ENCODE measurements around the gene BRF1.
A peak's percentile ranks its signal among the peaks of the same experiment; 100 is the strongest.

Gene BRF1

GRCh38 chr14:105180592-105181548 is 119.9 kb downstream of the BRF1 start, which contains the start of gene NUDT14:
TSS of gene NUDT14 (minus strand) at chr14:105181312. CDS start at chr14:105181209, 103 bp downstream.
- Histone ChIP-seq H3K36me3 (ENCODE audit: insufficient read depth, low read depth, low read length) (no peaks in the 10 kb centered on the region), H3K27ac (ENCODE audit: low read length) (no peak within 1 kb of the TSS), H3K9me3 (ENCODE audit: insufficient read depth, low read depth, low read length) (no peaks in the 10 kb centered on the region), H3K27me3 (ENCODE audit: insufficient read depth, low read length) (peaks cover 35% of the 10 kb centered on the region), H3K4me3 (ENCODE audit: low read length) (peak within 1 kb of the TSS; percentile 57), H3K9ac (ENCODE audit: low read depth, low read length) (peak within 1 kb of the TSS; percentile 4; the same call in 1 of the 2 replicates), H3K4me1 (ENCODE audit: insufficient read depth, low read length) (0 out of 2 replicates have a peak, but pooled peaks cover 3% of the 10 kb centered on the region)

GRCh38 chr14:105179191-105179590 is 121.6 kb downstream of the BRF1 start:
- 0 out of 2 replicates have a peak, but pooled peaks cover 3% of the 10 kb centered on the region for H3K4me1 ChIP-seq (ENCODE audit: insufficient read depth, low read length)
- H3K9me3 ChIP-seq (ENCODE audit: insufficient read depth, low read depth, low read length): no peaks in the 10 kb centered on the region
- no peak overlapping the region for H3K27ac ChIP-seq (ENCODE audit: low read length)
- H3K27me3 ChIP-seq (ENCODE audit: insufficient read depth, low read length): peaks cover 32% of the 10 kb centered on the region
- H3K9ac ChIP-seq (ENCODE audit: low read depth, low read length): no peak overlapping the region
- H3K36me3 ChIP-seq (ENCODE audit: insufficient read depth, low read depth, low read length): no peaks in the 10 kb centered on the region
- no peak overlapping the region for H3K4me3 ChIP-seq (ENCODE audit: low read length)

DNA sequence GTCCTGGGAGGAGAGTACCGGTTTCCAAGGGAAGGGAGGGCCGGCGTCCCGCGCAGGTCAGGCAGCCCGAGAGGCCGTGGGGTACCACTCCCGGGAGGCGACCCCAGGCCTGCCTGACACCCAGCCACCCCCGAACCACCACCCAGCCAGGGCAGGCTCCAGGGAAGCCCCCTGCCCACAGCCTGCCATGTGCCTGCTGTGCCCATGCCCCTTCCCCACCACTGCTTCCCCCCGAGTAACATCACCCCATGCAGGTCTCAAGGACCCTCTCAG is 122.0 kb downstream of the BRF1 start:
- H3K4me1 ChIP-seq (ENCODE audit: insufficient read depth, low read length): 0 out of 2 replicates have a peak, but pooled peaks cover 3% of the 10 kb centered on the region

DNA sequence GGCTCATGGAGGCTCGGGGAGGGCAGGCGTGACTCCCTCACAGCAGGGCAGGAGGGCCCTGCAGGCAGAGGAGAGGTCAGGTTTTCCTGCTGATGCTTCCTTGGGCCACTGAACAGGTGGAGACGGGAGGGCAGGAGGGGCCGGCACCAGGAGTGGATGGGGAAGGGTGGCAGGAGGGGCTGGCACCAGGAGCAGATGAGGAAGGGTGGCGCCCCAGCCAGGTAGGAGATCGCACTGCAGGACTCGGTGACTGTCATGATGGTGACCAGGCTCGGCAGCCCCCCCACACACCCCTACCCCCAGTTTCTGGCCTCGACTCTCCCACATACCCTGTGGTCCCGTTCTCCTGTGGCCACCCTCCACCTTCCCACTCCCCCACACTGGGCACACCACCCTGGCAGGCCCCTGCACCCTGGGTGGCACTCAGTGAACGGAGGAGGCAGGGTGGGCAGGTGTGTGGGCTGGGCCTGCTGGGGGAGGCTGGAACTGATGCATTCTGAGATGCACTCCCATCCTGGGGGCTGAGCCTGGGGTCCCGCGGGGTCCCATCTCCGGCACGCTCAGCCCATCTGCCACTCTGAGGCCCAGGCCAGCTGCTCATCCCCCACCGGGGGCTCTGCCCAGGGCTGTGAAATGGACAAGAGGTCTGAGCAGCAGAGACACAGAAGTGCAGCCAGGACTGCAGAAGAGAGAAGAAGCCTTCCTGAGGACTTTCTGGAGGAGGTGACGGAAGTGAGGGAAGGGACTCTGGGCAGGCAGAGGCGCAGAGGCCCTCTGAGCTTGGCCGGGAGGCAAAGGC is 122.5 kb downstream of the BRF1 start:
- peaks cover 27% of the 10 kb centered on the region for H3K27me3 ChIP-seq (ENCODE audit: insufficient read depth, low read length)
- H3K4me1 ChIP-seq (ENCODE audit: insufficient read depth, low read length): 0 out of 2 replicates have a peak, but pooled peaks cover 3% of the 10 kb centered on the region
- no peak overlapping the region for H3K9ac ChIP-seq (ENCODE audit: low read depth, low read length)
- no peak overlapping the region for H3K27ac ChIP-seq (ENCODE audit: low read length)
- H3K9me3 ChIP-seq (ENCODE audit: insufficient read depth, low read depth, low read length): no peaks in the 10 kb centered on the region
- no peak overlapping the region for H3K4me3 ChIP-seq (ENCODE audit: low read length)
- H3K36me3 ChIP-seq (ENCODE audit: insufficient read depth, low read depth, low read length): no peaks in the 10 kb centered on the region

More for the DNA sequence above, 122.0 kb downstream of the BRF1 start:
- Histone ChIP-seq H3K4me3 (ENCODE audit: low read length) (no peak overlapping the region), H3K36me3 (ENCODE audit: insufficient read depth, low read depth, low read length) (no peaks in the 10 kb centered on the region), H3K9ac (ENCODE audit: low read depth, low read length) (no peak overlapping the region), H3K27me3 (ENCODE audit: insufficient read depth, low read length) (peaks cover 31% of the 10 kb centered on the region), H3K9me3 (ENCODE audit: insufficient read depth, low read depth, low read length) (no peaks in the 10 kb centered on the region), H3K27ac (ENCODE audit: low read length) (no peak overlapping the region)

- peaks cover 16% of the 10 kb centered on the region for H3K27me3 ChIP-seq (ENCODE audit: insufficient read depth, low read length)
- no peak overlapping the region for H3K9ac ChIP-seq (ENCODE audit: low read depth, low read length)
- no peak overlapping the region for H3K27ac ChIP-seq (ENCODE audit: low read length)
- H3K9me3 ChIP-seq (ENCODE audit: insufficient read depth, low read depth, low read length): no peaks in the 10 kb centered on the region
- H3K4me3 ChIP-seq (ENCODE audit: low read length): no peak overlapping the region
- 0 out of 2 replicates have a peak, but pooled peaks cover 3% of the 10 kb centered on the region for H3K4me1 ChIP-seq (ENCODE audit: insufficient read depth, low read length)
- no peaks in the 10 kb centered on the region for H3K36me3 ChIP-seq (ENCODE audit: insufficient read depth, low read depth, low read length)
These were observed 123.7 kb downstream of the BRF1 start for GRCh38 chr14:105177082-105177481.

- no peak overlapping the region for H3K9ac ChIP-seq (ENCODE audit: low read depth, low read length)
- H3K4me1 ChIP-seq (ENCODE audit: insufficient read depth, low read length): 0 out of 2 replicates have a peak, but pooled peaks cover 3% of the 10 kb centered on the region
- H3K9me3 ChIP-seq (ENCODE audit: insufficient read depth, low read depth, low read length): no peaks in the 10 kb centered on the region
- no peak overlapping the region for H3K4me3 ChIP-seq (ENCODE audit: low read length)
- peaks cover 10% of the 10 kb centered on the region for H3K27me3 ChIP-seq (ENCODE audit: insufficient read depth, low read length)
- H3K36me3 ChIP-seq (ENCODE audit: insufficient read depth, low read depth, low read length): no peaks in the 10 kb centered on the region
- H3K27ac ChIP-seq (ENCODE audit: low read length): no peak overlapping the region
These were observed 124.3 kb downstream of the BRF1 start for GRCh38 chr14:105176513-105176912.

DNA sequence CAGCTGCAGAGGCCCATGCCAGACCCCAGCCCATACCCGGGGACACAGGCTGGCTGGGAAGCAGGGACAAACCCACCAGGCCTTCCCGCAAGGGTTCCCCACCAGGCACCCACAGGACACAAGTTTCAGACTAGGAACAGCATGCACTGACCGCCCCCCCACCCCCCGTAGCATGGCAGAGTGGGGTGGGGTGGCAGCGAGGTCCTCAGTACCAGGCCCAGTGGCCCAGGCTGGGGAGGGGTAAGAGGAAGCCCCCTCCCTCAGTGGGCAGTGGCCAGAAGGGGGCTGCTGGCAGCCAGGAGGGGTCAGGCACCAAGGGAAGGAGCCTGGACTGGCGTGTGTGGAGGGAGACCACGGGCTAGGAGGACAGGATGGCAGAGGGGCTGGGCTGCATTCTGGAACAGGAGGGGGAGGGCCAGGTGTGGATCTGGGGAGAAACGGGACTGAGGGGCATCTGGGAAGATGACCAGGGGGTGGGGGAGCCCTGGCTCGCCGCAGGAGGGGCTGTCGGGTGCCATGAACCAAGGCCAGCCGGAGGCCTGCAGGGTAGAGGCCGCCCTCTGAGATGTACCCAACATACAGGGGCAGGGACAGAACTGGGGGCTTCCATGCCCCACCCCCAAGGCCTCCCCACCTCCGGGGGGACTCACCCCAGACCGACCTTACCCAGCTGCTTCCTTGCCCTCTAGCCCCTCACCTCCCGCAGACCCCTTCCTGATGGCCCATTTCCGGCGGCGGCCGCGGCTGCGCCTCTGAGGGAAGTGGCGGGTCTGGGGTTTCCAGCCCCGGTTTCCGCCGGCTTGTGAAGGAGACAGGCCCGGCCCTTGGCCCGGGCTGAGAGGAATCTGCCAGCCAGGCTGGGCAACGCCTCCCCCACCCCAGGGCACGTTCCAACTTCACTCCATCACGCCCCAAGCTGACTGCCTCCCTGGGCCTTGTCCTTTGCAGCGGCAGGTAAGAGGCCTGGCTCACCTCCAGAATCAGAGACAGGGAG is 126.6 kb downstream of the BRF1 start:
- peaks cover 20% of the 10 kb centered on the region for H3K27me3 ChIP-seq (ENCODE audit: insufficient read depth, low read length)
- no peak overlapping the region for H3K27ac ChIP-seq (ENCODE audit: low read length)
- no peak overlapping the region for H3K4me3 ChIP-seq (ENCODE audit: low read length)
- no peak overlapping the region for H3K9ac ChIP-seq (ENCODE audit: low read depth, low read length)
- no peaks in the 10 kb centered on the region for H3K4me1 ChIP-seq (ENCODE audit: insufficient read depth, low read length)
- H3K36me3 ChIP-seq (ENCODE audit: insufficient read depth, low read depth, low read length): no peaks in the 10 kb centered on the region
- no peaks in the 10 kb centered on the region for H3K9me3 ChIP-seq (ENCODE audit: insufficient read depth, low read depth, low read length)

DNA sequence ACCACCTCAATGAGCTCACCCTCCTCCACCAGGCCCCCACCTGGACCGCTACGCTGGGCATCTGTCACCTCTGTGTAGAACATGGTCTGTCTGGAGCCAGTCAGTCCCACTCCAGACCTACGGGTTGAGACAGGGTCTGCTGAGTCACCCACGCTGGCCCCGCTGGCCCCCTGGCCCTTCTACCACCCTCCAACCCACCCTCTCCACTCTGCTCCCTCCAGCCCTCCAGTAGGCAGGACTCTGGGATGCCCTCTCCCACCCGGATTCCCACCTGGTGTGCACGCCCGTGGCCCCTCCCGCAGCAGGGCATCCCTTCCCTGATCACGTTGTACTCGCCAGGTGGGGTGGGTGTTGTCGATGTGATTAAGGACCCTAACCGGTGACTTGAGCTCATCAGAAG is 127.7 kb downstream of the BRF1 start:
- Histone ChIP-seq H3K27ac (ENCODE audit: low read length) (no peak overlapping the region), H3K4me1 (ENCODE audit: insufficient read depth, low read length) (no peaks in the 10 kb centered on the region), H3K4me3 (ENCODE audit: low read length) (no peak overlapping the region), H3K36me3 (ENCODE audit: insufficient read depth, low read depth, low read length) (no peaks in the 10 kb centered on the region), H3K9ac (ENCODE audit: low read depth, low read length) (no peak overlapping the region), H3K9me3 (ENCODE audit: insufficient read depth, low read depth, low read length) (no peaks in the 10 kb centered on the region), H3K27me3 (ENCODE audit: insufficient read depth, low read length) (peaks cover 23% of the 10 kb centered on the region)

- no peak overlapping the region for H3K9ac ChIP-seq (ENCODE audit: low read depth, low read length)
- no peaks in the 10 kb centered on the region for H3K4me1 ChIP-seq (ENCODE audit: insufficient read depth, low read length)
- H3K36me3 ChIP-seq (ENCODE audit: insufficient read depth, low read depth, low read length): no peaks in the 10 kb centered on the region
- H3K27ac ChIP-seq (ENCODE audit: low read length): no peak overlapping the region
- no peak overlapping the region for H3K4me3 ChIP-seq (ENCODE audit: low read length)
- no peaks in the 10 kb centered on the region for H3K9me3 ChIP-seq (ENCODE audit: insufficient read depth, low read depth, low read length)
- peaks cover 27% of the 10 kb centered on the region for H3K27me3 ChIP-seq (ENCODE audit: insufficient read depth, low read length)
These were observed 128.3 kb downstream of the BRF1 start for GRCh38 chr14:105172476-105172875.

GRCh38 chr14:105171004-105171673 is 129.7 kb downstream of the BRF1 start:
- Histone ChIP-seq H3K9me3 (ENCODE audit: insufficient read depth, low read depth, low read length) (no peaks in the 10 kb centered on the region), H3K9ac (ENCODE audit: low read depth, low read length) (no peak overlapping the region), H3K27me3 (ENCODE audit: insufficient read depth, low read length) (peaks cover 38% of the 10 kb centered on the region), H3K4me3 (ENCODE audit: low read length) (no peak overlapping the region), H3K36me3 (ENCODE audit: insufficient read depth, low read depth, low read length) (no peaks in the 10 kb centered on the region), H3K27ac (ENCODE audit: low read length) (no peak overlapping the region), H3K4me1 (ENCODE audit: insufficient read depth, low read length) (no peaks in the 10 kb centered on the region)

Measured in iPS-20b (cell line).